HL-60/S4 treated with phorbol 12-myristate 13-acetate at 8.2 ng/mL for 4 days and 3 days (cell line): ENCODE results near the gene DEAF1.

ENCODE experiments used
- in situ Hi-C: fragments of 300-500 bp; cut with MboI; formaldehyde crosslinking; loops from 2 replicates; pipeline ENCODE4 v1.15.0; 2022; ENCODE audit warnings: low sequenced_read_pairs

DEAF1 gene

DNA sequence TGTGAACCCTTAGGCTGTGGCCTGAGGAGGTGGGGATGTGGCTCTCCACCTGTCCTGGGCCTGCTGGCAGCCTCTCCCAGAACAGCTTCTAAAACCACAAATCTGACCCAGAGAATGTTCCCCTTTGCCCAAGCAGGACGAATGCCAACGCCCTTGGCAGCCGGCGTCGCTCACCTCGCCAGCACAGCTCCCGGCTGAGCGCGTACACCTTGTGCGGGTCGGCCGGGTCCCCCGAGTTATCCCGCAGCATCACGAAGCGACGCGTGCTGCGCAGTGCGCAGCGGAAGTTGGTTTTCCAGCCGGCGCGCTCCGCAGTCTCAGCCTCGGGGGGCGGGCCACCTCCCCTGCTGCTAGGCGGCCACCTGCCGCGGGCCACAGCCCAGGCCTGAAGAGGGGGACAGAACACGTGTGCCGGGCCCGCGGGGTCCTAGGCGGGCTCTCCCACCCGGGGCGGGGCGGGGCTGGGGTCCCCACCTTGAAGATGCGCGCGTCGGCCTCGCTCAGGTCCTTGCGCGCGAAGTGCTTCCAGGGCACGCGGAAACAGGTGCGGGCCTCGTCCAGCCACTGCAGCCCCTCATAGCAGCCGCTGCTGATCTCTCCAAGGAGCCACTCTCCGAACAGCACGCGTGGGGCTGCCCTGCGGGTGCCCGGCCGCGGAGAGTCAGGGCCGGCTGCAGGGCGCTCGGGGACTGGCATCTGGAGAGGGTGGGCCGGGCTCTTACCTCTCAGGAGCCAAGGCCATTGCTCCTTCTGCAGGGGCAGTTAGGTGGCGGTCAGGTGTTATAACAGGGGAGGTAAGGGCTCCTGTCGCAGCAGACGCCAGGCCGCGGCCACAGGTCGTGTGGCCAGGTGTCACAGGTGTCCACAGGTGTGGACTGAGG, 80.2 kb downstream of the DEAF1 start:
- in situ Hi-C loops, result no loop called here

DNA sequence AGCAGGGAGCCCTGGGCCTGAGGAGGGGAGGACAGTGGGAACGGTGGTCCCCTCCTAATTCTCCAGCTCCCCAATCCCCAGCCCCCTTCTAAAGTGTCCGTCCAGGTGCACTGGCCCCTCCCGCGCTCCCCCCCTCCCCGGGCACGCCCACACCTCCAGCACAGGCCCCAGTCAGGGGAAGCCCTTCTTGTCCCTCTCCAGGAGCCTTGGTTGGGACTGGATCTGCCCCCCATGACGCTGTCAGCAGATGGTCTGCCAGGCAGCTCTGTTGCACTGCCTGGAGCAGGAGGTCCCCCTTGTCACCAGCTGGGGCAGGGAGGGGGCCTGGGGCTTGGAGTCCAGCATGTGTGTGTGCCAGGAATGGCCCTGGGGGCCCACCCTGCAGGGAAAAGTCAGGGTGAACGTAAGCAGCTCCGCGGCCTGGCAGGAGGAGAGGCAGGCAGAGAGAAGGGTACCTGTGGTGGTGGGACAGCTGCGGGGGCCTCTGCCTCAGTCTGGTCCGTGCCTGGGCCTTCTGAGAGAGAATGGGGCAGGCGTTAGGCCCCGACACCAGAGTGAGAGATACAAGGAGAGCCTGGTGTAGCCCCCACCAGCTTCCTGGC, 80.9 kb downstream of the DEAF1 start:
- in situ Hi-C loops, result no loop called here

DNA sequence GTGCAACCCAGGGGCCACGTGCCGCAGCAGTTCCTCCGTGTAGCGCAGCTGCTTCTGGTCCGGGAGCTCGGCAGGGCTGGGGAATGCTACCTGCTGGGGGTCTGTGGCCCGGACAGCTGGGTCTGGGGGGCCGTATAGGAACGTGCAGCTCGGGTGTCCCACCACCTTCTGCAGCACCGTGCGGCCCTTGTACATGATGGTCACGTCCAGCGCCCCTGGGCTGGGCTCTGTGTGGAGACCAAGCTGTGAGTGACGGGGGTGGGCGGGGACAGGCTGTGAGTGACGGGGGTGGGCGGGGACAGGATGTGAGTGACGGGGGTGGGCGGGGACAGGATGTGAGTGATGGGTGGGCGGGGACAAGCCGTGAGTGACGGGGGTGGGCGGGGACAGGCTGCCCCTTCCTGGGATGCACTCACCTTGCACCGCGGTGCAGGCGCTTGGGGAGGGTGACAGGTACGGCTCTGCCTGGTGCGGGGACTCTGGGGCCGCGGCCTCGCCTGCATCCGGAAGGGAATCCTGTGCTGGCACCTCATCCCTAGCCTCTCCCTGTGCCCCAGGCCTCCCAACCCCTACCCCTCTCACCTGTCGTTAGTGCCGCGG, 81.6 kb downstream of the DEAF1 start:
- in situ Hi-C loops, result no loop called here

DNA sequence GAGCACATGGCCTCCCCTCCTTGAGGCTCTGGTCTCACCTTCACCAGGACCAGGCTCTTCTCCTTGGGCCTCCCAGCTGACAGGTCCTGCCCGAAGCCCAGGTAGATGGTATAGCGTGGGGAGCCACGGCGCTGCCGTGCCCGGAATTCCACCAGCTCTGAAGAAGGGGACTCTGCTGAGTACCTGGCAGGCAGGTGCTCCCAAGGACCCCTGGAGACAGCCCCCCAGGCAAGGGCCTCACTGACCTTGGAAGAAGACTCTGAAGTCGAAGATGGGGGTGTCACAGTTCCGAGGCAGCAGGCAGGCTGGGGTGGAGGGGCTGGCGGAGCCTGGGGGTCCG, 82.1 kb downstream of the DEAF1 start:
- in situ Hi-C loops, result no loop called here

DNA sequence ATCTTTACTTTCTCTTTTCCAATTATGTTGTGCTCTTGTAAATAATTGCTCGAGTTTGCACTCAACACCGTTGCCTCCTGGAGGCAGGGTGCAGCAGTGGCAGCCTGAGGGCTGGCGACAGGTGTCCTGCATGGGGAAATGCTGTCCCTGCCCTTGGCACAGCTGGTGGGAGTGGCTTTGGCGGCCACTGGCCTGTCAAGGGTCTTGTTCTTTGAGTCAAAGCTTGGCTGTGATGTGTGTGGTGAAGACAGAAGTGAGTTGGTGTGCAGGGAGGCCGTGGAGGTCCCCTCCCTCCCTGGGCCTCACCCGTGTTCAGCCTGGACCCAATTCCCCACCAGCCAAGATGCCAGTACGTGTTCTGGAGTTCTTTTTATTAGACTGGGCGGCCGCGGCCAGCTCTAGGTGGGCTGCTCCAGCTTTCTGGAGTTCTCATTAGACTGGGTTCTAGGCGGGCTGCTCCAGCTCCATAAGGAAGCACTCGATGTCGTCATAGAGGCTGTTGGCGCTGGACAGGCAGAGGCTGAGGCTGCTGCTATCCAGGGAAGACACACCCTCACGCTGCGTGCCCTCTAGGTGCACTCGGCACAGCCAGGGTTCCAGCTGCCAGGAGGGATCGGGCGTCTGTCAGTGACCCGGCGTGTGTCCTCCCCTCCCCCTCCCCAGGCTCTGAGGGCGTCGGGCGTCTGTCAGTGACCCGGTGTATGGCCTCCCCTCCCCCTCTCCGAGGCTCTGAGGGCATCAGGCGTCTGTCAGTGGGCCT, 82.6 kb downstream of the DEAF1 start:
- in situ Hi-C loops, result no loop called here

DNA sequence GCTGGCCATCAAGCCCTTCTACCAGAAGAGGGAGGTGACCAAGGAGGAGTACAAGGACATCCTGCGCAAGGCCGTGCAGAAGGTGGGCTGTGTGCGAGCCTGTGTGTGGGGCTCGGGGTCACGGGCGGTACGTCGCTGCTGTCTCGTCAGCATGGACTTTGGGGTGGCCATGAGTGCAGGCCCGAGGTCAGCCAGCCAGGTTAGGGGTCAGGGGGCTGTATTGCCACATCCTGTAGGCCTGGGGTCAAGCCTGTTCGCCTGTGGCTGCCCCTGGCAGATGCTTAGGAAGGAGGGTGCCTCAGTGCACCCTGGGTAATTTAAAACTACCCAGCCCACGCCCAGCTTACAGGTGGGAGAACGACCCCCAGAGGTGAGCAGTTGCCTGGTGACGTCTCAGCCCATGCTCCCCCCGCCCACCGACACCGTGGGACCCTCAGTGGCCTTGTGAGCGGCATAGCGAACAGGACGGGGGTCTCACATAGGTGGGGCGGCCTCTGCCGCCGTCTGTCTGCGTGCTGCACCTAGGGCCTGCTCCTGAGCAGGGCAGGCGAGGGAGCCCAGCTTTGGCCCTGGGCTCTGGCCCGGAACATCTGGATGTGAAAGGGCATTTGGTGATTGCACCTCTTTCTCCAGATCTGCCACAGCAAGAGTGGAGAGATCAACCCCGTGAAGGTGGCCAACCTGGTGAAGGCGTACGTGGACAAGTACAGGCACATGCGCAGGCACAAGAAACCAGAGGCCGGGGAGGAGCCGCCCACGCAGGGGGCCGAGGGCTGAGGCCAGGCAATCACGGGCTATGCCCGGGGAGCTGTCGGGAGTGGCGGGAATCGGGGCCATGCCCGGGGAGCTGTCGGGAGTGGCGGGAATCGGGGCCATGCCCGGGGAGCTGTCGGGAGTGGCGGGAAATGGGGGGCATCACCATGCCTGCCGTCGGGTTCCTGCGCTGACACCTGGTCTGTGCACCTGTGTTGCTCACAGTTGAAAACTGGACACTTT, 83.7 kb downstream of the DEAF1 start:
- in situ Hi-C loops, result no loop called here

DNA sequence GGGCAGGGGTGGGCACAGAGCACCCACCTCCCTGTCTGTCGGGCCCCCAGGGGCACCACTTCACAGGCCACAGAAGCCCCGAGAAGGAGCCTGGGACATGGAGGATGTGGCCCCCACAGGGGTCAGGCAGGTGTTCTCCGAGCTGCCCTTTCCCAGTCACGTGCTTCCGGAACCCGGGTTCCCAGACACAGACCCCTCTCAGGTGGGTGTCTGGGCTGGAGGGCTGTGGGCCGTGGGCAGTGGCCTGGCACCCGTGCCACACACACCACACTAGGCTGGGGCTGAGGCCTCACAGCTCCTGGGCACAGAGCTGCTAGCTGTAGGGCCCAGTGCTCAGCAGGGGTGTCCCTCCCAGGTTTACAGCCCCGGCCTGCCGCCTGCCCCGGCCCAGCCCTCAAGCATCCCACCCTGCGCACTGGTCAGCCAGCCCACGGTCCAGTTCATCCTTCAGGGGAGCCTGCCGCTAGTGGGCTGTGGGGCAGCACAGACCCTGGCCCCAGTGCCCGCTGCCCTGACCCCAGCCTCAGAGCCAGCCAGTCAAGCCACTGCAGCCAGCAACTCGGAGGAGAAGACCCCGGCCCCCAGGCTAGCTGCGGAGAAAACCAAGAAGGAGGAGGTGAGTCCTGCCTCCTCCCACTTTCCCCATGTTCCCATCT, 84.7 kb downstream of the DEAF1 start:
- in situ Hi-C loops, result no loop called here

DNA sequence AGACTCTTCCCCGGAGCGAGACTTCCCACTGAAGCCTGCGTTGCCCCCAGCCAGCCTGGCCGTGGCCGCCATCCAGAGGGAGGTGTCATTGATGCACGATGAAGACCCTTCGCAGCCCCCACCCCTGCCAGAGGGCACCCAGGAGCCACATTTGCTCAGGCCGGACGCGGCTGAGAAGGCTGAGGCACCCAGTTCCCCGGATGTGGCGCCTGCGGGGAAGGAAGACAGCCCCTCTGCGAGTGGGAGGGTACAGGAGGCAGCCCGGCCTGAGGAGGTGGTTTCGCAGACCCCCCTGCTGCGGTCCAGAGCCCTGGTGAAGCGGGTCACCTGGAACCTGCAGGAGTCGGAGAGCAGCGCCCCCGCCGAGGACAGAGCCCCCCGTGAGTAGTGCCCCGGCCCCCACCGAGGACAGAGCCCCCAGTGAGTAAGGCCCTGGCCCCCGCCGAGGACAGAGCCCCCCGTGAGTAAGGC, 85.6 kb downstream of the DEAF1 start:
- in situ Hi-C loops, result no loop called here

DNA sequence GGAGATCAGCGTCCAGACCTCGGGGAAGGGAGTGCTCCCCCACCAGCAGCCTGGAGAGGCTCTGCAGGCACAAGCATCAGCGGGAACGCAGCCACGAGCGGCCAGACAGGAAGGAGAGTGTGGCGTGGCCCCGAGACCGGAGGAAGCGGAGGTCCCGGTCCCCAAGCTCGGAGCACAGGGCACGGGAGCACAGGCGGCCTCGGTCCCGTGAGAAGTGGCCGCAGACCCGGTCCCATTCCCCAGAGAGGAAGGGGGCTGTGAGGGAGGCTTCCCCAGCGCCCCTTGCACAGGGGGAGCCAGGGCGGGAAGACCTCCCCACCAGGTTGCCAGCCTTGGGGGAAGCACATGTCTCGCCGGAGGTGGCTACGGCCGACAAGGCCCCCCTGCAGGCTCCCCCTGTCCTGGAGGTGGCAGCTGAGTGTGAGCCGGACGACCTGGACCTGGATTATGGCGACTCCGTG, 86.2 kb downstream of the DEAF1 start:
- in situ Hi-C loops, result no loop called here

DNA sequence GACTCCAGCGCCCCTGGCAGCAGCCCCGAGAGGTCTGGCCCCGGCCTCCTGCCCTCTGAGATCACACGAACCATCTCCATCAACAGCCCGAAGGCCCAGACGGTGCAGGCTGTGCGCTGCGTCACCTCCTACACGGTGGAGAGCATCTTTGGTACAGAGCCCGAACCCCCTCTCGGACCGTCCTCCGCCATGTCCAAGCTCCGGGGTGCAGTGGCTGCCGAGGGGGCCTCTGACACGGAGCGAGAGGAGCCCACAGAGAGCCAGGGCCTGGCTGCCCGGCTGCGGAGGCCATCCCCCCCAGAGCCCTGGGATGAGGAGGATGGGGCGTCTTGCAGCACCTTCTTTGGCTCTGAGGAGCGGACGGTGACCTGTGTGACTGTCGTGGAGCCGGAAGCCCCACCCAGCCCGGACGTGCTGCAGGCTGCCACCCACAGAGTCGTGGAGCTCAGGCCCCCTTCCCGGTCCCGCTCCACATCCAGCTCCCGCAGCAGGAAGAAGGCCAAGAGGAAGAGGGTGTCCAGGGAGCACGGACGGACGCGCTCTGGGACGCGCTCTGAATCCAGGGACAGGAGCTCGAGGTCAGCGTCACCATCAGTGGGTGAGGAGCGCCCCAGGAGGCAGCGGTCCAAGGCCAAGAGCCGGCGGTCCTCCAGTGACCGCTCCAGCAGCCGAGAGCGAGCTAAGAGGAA, 86.9 kb downstream of the DEAF1 start:
- in situ Hi-C loops, result no loop called here

DNA sequence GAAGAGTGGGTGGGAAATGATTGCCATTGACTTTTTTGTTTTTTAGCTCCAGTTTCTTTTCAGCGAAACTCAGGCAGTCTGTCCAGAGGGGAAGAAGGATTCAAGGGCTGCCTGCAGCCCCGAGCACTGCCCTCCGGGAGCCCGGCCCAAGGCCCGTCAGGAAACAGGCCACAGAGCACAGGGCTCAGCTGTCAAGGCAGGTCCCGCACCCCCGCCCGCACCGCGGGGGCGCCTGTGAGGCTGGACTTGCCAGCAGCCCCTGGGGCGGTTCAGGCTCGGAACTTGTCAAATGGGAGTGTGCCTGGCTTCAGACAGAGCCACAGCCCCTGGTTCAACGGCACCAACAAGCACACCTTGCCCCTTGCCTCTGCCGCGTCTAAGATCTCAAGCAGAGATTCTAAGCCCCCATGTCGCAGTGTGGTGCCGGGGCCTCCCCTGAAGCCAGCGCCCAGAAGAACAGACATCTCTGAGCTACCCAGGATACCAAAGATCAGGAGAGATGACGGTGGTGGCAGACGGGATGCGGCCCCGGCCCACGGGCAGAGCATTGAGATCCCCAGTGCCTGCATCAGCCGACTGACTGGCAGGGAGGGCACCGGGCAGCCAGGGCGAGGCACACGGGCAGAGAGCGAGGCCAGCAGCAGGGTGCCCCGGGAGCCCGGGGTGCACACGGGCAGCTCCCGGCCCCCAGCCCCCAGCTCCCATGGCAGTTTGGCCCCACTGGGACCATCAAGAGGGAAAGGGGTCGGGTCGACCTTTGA, 87.8 kb downstream of the DEAF1 start:
- in situ Hi-C loops, result no loop called here

DNA sequence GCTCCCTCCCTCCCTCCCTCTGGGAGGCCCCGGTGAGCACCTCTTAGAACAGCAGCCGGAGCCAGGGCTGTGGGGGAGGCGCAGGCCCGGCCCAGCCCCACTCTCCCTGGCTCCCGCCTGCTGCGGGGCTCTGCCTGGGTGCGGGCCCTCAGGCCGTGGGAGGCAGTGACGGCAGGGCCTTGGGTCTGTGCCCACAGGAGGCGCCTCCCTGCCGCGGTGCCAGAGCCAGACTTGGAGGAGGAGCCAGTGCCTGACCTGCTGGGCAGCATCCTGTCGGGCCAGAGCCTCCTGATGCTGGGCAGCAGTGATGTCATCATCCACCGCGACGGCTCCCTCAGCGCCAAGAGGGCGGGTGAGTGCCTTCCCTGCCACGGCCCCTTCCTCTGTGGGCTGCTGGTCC, 88.8 kb downstream of the DEAF1 start:
- in situ Hi-C loops, result no loop called here

DNA sequence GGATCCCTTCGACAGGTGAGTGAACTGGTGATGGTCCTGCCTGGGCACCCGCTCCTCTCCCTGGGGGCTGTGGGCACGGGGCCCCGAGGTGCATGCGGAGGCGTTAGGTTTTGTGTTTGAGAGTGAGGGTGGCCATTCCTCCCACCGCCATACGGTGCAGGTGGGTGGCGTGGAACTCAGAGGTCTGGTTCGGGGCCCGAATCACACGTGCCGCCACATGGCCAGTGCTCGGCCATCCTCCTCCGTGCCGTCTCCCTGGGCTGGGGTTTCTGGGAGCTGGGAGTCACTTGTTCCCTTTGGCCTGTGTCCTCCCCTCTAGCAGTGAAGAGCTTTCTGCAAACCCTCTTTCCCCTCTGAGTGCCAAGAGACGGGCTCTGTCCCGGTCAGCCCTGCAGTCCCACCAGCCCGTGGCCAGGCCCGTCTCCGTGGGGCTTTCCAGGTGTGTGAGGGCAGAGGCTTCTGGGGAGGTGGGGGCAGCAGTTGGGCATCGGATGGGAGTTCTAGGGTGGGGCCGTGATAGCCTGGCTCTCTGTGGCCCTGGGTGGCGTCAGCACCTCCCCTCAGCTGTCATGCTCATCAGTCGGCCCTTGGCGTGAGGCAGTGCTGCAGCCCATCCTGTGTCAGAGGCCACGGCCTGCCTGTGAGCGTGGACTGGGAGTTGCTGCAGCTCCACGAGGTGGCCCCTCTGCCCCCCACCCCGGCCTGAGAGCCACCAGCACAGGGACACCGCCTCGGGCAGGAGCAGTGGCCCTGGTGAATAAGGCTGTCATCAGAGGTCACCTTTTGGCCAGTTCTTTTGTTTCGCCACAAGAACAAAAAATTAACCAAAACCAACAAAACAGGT, 89.5 kb downstream of the DEAF1 start:
- in situ Hi-C loops, result no loop called here

DNA sequence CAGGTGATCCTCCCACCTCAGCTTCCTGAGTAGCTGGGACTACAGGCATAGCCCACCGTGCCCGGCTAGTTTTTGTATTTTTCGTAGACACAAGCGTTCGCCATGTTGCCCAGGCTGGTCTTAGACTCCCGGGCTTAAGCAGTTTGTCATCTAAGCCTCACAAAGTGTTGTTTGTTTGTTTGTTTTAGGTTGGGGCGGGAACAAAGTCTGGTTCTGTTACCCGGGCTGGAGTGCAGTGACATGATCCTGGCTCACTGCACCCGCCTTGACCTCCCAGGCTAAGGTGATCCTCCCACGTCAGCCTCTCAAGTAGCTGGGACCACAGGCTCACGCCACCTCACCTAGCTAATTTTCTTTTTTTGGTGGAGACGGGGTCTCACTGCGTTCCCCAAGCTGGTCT, 91.9 kb downstream of the DEAF1 start:
- in situ Hi-C loops, result no loop called here

DNA sequence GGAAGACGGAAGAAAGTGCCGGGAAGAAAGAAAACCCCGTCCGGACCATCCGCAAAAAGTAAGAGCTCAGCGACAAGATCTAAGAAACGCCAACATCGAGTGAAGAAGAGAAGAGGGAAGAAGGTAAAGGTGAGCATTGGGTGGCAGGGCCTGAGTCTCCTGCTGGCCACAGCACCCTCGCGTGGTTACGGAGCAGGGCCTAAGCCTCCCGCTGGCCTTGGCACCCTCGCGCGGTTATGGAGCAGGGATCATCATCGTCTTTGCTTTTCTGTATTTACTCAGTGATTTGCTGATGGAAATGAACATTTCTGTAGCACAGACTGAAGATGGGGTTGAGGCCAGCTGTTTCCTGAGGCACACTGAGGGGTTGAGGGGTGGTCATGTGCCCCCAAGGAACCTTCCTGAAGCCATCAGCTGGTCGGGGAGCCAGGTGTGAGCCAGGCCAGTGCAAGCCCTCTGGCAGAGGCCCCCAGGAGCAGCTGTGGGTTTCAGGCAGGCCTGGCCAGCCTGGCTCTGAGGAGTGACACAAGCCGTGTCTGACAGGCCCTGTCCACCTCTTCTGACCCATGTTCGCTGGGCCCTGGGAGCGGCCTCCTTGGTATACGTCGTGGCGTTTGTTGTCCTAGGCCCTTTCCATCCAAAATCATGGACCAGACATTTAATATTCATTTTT, 93.3 kb downstream of the DEAF1 start:
- in situ Hi-C loops, result no loop called here

DNA sequence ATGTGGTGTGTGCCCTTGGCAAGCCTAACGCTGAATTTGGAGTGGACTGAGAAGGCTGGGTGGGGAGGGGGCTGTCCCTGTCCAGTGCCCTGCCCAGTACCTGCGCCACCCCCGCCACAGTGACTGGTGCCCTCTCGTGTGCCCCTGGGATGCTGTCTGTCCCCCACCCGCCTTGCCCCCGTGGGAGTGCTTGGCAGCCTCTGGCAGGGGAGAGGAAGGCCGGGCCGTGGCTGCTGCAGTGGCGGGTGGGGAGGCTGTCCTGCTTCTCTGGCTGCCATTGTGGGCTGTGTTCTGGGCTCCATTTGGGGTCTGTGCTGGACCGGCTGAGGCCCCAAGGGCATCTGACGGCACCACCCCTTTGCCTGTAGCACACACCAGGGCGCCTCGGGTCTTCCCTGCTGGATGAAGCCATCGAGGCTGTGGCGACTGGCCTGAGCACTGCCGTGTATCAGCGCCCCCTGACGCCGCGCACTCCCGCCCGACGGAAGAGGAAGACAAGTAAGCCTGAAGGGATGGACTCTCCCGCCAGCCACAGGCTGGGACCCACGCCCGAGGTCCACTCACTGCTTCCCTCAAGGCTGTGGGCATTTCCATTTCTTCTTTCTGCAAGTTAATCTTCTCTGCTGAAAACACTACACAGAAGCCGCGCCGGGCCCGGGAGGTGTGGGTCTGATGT, 96.9 kb downstream of the DEAF1 start:
- in situ Hi-C loops, result no loop called here
